MCF 10A (cell line): ENCODE data around the gene PPP1R3G. TPM values are rescaled to one million over a fixed set of nuclear protein-coding genes. Genes with fewer than 3 reads are reported as not detected.

ENCODE experiments used
- Bru-seq: library from RNA; stranded (reverse); fragments of 400-500 nt; gene quantifications from one replicate; lab custom pipeline; 2021; lab: Mats Ljungman, UMichigan
- BruChase-seq, 2 experiments: library from RNA; stranded (reverse); fragments of 400-500 nt; gene quantifications; one replicate each; lab custom pipeline; 2021; lab: Mats Ljungman, UMichigan
- BruUV-seq: library from RNA; stranded (reverse); fragments of 400-500 nt; replicated peaks from 2 replicates; lab custom pipeline; 2021; lab: Mats Ljungman, UMichigan
- CTCF ChIA-PET: fragments of 300-600 bp; sonication (Branson Sonifier 250); formaldehyde crosslinking; extraction: SDS; loops from one replicate; lab custom pipeline; 2021; ENCODE audit warnings: antibody characterized with exemption, inconsistent platforms; lab: Yijun Ruan, JAX
- POLR2A ChIA-PET: fragments of 300-600, 350-650 bp; sonication (Branson Sonifier 250); formaldehyde crosslinking; extraction: SDS; loops from one replicate; lab custom pipeline; 2020; ENCODE audit warnings: antibody characterized with exemption, inconsistent platforms; lab: Yijun Ruan, JAX
- DNase-seq: peaks from one replicate; pipeline ENCODE4 v3.0.0-alpha.2; 2018; ENCODE audit not compliant: unreplicated experiment
- H3K27ac Mint-ChIP-seq: one replicate; pipeline ENCODE4 v1.8.0; 2022; ENCODE audit warnings: mild to moderate bottlenecking, low read depth, mixed read lengths; ENCODE audit not compliant: unreplicated experiment
- H3K27me3 Mint-ChIP-seq: one replicate; pipeline ENCODE4 v1.8.0; 2022; ENCODE audit warnings: mixed read lengths; ENCODE audit not compliant: insufficient read depth, unreplicated experiment
- H3K36me3 Mint-ChIP-seq: one replicate; pipeline ENCODE4 v1.8.0; 2022; ENCODE audit warnings: mild to moderate bottlenecking, moderate library complexity, mixed read lengths; ENCODE audit not compliant: insufficient read depth, unreplicated experiment
- H3K4me1 Mint-ChIP-seq: one replicate; pipeline ENCODE4 v1.8.0; 2022; ENCODE audit warnings: mixed read lengths; ENCODE audit not compliant: insufficient read depth, unreplicated experiment
- H3K4me3 Mint-ChIP-seq: one replicate; pipeline ENCODE4 v1.8.0; 2022; ENCODE audit warnings: mild to moderate bottlenecking, moderate library complexity, mixed read lengths; ENCODE audit not compliant: unreplicated experiment
- H3K9me3 Mint-ChIP-seq: one replicate; pipeline ENCODE4 v1.8.0; 2022; ENCODE audit warnings: mixed read lengths; ENCODE audit not compliant: unreplicated experiment
- intact Hi-C: fragments of 100-400 bp; cut with micrococcal nuclease; formaldehyde crosslinking; loops from 2 replicates; pipeline ENCODE4 v1.14.1; 2022
- long read RNA-seq: library from polyadenylated mRNA; stranded (forward); transcript quantifications from one replicate; pipeline ENCODE4 v2.0.0, GENCODE V29; 2022
- total RNA-seq: library from RNA; stranded (reverse); gene quantifications from 2 replicates; pipeline ENCODE4 v1.2.3, GENCODE V29; 2022
- TF ChIP-seq, protein P1 (sequence below): fragments of 200-600 bp; IDR thresholded peaks from one replicate; pipeline ENCODE4 v1.8.0; 2022; ENCODE audit warnings: antibody characterized with exemption, mild to moderate bottlenecking; ENCODE audit not compliant: unreplicated experiment

PPP1R3G gene
- total RNA-seq (0.07 TPM in 2 replicates), Bru-seq, nascent RNA (percentile 16 among the genes with signal in this experiment), BruChase-seq, experiment 1, labeled RNA remaining after a 6-hour chase (percentile 20 among the genes with signal in this experiment), BruChase-seq, experiment 2, labeled RNA remaining after a 2-hour chase (percentile 24 among the genes with signal in this experiment)
- long read RNA-seq: 0 reads

DNA sequence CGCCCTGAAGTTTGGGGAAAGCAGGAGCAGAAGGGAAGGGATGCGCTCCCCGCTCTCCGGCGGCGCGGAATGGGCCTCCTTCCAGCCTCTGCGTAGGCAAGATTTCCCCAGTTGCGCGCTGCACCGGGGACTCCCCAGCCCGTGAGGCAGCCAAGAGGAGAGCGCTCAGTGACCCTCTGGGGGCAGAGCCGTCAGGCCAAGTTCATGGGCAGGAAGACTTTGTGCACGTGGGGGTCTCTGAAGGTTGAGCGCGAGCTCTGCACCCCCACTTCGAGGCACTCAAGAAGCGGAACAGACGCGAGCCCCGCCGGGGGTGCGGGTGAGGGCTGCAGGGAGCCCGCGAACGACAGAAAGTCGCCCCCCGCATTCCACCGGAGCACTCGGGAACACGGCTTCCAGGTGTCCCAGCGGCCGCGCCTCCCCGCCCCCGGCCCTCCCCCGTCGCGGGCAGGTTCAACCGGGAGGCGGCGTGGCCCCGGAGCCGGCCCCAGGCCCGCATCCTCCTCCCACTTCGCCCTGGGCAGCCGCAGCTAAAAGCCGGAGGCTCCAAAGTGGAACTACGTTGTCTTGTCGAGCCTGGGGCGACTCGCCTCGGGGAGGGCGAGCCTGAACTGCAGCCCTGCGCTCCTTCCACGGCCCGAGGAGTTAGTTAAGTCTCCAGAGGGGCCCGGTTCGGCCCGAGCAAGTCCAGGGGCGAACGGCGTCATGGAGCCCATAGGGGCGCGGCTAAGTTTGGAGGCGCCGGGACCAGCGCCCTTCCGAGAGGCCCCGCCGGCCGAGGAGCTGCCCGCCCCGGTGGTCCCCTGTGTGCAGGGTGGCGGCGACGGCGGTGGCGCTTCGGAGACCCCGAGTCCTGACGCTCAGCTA lies at the start of gene PPP1R3G:
Gene PPP1R3G, plus strand, starts transcription at position 561 of the 867 bp plus-strand sequence. Its CDS starts 145 bp downstream, at position 706.
- BruUV-seq: no TSS peak
- intact Hi-C loops: no loop called here
- H3K4me1 Mint-ChIP-seq: peaks cover 19% of the 10 kb centered on the region
- peak within 1 kb of the TSS; percentile 64 for H3K4me3 Mint-ChIP-seq
- CTCF ChIA-PET: interaction anchor here (0.6 kb wide), 1 partner anchor 80 kb away, joined by 3 read pairs; no protein-coding TSS in a partner anchor
- H3K27ac Mint-ChIP-seq: no peak within 1 kb of the TSS
- H3K9me3 Mint-ChIP-seq: no peaks in the 10 kb centered on the region
- peak; percentile 34 for DNase-seq
- no peaks in the 10 kb centered on the region for H3K36me3 Mint-ChIP-seq
- H3K27me3 Mint-ChIP-seq: no peaks in the 10 kb centered on the region
- TF ChIP-seq, protein P1, sequence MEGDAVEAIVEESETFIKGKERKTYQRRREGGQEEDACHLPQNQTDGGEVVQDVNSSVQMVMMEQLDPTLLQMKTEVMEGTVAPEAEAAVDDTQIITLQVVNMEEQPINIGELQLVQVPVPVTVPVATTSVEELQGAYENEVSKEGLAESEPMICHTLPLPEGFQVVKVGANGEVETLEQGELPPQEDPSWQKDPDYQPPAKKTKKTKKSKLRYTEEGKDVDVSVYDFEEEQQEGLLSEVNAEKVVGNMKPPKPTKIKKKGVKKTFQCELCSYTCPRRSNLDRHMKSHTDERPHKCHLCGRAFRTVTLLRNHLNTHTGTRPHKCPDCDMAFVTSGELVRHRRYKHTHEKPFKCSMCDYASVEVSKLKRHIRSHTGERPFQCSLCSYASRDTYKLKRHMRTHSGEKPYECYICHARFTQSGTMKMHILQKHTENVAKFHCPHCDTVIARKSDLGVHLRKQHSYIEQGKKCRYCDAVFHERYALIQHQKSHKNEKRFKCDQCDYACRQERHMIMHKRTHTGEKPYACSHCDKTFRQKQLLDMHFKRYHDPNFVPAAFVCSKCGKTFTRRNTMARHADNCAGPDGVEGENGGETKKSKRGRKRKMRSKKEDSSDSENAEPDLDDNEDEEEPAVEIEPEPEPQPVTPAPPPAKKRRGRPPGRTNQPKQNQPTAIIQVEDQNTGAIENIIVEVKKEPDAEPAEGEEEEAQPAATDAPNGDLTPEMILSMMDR: no peak
- POLR2A ChIA-PET: interaction anchor here (0.6 to 0.7 kb wide), 2 partner anchors 28 to 1594 kb away, joined by 3 read pairs; no protein-coding TSS in a partner anchor

GRCh38 chr6:5036269-5036668 lies 48.9 kb upstream of the PPP1R3G start:
- Mint-ChIP-seq H3K36me3 (no peaks in the 10 kb centered on the region), H3K4me1 (peaks cover 6% of the 10 kb centered on the region), H3K27me3 (no peaks in the 10 kb centered on the region), H3K27ac (no peak overlapping the region), H3K4me3 (no peak overlapping the region), H3K9me3 (no peaks in the 10 kb centered on the region)
- intact Hi-C loops: no loop called here
- BruUV-seq: no TSS peak
- CTCF ChIA-PET: interaction anchor here (0.8 to 1.8 kb wide), 6 partner anchors 11 to 56 kb away, joined by 3 to 4 read pairs (median 3); no protein-coding TSS in a partner anchor
- TF ChIP-seq, protein P1: no peak
- POLR2A ChIA-PET: interaction anchor here (0.8 to 1.3 kb wide), 3 partner anchors 10 to 36 kb away, joined by 3 to 4 read pairs (median 3); no protein-coding TSS in a partner anchor
- DNase-seq: peak; percentile 63

DNA sequence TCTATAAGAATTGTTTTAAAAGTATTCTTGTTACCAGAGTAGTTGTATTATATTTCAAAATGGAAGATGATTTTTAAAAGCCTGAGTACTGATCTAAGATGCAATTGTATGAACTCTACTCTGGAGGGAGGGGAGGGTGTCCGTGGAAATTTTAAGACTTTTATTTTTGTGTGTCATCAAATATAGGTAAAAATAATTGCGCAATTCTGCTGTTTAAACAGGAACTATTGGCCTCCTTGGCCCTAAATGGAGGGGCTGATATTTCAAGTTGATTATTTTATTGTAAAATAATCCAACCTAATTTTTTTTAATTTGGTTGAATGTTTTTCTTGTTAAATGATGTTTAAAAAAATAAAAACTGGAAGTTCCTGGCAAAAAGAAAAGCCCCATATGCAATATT lies 43.2 kb upstream of the PPP1R3G start:
- TF ChIP-seq, protein P1: no peak
- Mint-ChIP-seq H3K4me1 (no peaks in the 10 kb centered on the region), H3K27ac (no peak overlapping the region), H3K27me3 (no peaks in the 10 kb centered on the region), H3K4me3 (no peak overlapping the region), H3K36me3 (no peaks in the 10 kb centered on the region), H3K9me3 (no peaks in the 10 kb centered on the region)
- ChIA-PET POLR2A (interaction anchor here (1.5 kb wide), 1 partner anchor 11 kb away, joined by 5 read pairs; no protein-coding TSS in a partner anchor), CTCF (interaction anchor here (1.4 kb wide), 1 partner anchor 12 kb away, joined by 4 read pairs; no protein-coding TSS in a partner anchor)
- intact Hi-C loops: no loop called here
- no TSS peak for BruUV-seq
- no peak for DNase-seq

GRCh38 chr6:5042436-5042835 lies 42.7 kb upstream of the PPP1R3G start:
- BruUV-seq: no TSS peak
- intact Hi-C loops: no loop called here
- Mint-ChIP-seq H3K27me3 (no peaks in the 10 kb centered on the region), H3K4me3 (no peak overlapping the region), H3K27ac (no peak overlapping the region), H3K36me3 (no peaks in the 10 kb centered on the region), H3K9me3 (no peaks in the 10 kb centered on the region), H3K4me1 (no peaks in the 10 kb centered on the region)
- TF ChIP-seq, protein P1: no peak
- ChIA-PET CTCF (no interaction called here), POLR2A (no interaction called here)
- DNase-seq: no peak
